ENCODE measurements around the gene TOMM34.

DNA sequence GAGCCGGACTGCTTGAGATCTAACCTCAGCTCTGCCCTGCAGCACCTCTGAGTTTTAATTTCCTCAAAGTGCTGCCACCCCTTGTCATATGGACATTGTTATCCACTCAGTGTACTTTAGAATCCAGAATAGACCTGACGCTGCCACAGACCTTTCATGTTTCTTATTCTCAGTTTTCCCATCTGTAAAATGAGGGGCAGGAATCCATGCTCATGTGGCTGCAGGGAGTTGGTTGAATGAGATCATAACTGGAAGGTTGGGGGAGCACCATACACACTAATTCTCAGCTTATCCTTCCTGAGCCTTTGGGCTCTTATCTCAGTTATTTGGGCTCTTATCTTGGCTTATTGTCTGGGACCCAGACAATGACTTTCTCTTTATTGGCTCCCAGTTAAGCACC lies 48.0 kb downstream of the TOMM34 start:
- TF ChIP-seq CTCF (conservative IDR thresholded peaks at IDR 0.05 in 1 of 2, IDR thresholded peaks at IDR 0.05 in 1 of 2; ENCODE audit: low read depth in 1 of 2, low read length in 2 of 2) (no peak), EZH2 (IDR thresholded peaks at IDR 0.05; ENCODE audit: low read length, missing control alignments) (no peak)
